Endothelial cell of umbilical vein (primary cell): ENCODE results near the gene OOSP4B.

Source experiments
- EZH2 ChIP-seq: IDR thresholded peaks from 2 replicates; pipeline ENCODE4 v1.6.1; 2012; ENCODE audit warnings: borderline replicate concordance, low read depth, mild to moderate bottlenecking, moderate library complexity, low read length, inconsistent platforms; ENCODE audit not compliant: severe bottlenecking
- GATA2 ChIP-seq: IDR thresholded peaks from 2 replicates; pipeline ENCODE4 v1.7.0; 2011; ENCODE audit warnings: low read depth, mild to moderate bottlenecking, moderate library complexity, mixed read lengths, low read length; ENCODE audit not compliant: insufficient read length, insufficient read depth
- POLR2A ChIP-seq: IDR thresholded peaks from 2 replicates; pipeline ENCODE4 v1.6.1; 2012; ENCODE audit warnings: low read depth, mild to moderate bottlenecking, control low read depth, low read length
- TF ChIP-seq, protein P1 (sequence below), 2 donors: IDR thresholded peaks; 1 replicate in 1 of 2; 2 replicates in 1 of 2; pipeline ENCODE4 v1.5.1; 2011; ENCODE audit warnings: low read length in 2 of 2, mild to moderate bottlenecking in 2 of 2, moderate library complexity in 2 of 2, control low read depth in 1 of 2, inconsistent platforms in 1 of 2, low read depth in 1 of 2; ENCODE audit not compliant: insufficient read depth in 1 of 2; ENCODE audit errors: extremely low read depth in 1 of 2

DNA sequence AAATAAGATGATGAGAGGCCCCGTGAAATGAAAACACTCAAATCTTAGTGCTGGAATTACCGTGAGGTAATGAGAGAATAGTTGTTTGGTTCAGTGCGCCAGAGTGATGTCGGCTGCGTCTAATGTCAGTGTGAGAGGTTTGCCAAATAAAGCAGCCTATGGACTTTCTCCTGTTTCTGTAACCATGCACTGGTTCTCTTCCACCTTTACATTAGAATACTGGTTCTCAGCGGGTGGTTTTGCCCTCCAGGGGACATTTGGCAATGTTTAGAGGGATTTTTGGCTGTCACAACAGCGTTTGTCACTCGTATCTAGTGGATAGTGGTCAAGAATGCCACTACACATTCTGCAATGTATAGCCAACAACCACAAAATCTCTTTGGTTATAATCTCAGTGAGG is 1.1 kb downstream of the OOSP4B start:
- TF ChIP-seq GATA2 (no peak), POLR2A (no peak), EZH2 (no peak)
- TF ChIP-seq, protein P1, sequence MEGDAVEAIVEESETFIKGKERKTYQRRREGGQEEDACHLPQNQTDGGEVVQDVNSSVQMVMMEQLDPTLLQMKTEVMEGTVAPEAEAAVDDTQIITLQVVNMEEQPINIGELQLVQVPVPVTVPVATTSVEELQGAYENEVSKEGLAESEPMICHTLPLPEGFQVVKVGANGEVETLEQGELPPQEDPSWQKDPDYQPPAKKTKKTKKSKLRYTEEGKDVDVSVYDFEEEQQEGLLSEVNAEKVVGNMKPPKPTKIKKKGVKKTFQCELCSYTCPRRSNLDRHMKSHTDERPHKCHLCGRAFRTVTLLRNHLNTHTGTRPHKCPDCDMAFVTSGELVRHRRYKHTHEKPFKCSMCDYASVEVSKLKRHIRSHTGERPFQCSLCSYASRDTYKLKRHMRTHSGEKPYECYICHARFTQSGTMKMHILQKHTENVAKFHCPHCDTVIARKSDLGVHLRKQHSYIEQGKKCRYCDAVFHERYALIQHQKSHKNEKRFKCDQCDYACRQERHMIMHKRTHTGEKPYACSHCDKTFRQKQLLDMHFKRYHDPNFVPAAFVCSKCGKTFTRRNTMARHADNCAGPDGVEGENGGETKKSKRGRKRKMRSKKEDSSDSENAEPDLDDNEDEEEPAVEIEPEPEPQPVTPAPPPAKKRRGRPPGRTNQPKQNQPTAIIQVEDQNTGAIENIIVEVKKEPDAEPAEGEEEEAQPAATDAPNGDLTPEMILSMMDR (IDR thresholded peaks at IDR 0.05; ENCODE audit: extremely low read depth in 1 of 2, insufficient read depth in 1 of 2, low read depth in 1 of 2, low read length in 2 of 2): no peak
